H1 (cell line): Measurements from ENCODE around the gene NCEH1. TPM values are rescaled to one million over a fixed set of nuclear protein-coding genes. Genes with fewer than 3 reads are reported as not detected.

Experiments
- CTCF ChIA-PET: fragments of 300-600 bp; sonication (Branson Sonifier 250); formaldehyde crosslinking; loops from one replicate; lab custom pipeline; 2021; ENCODE audit not compliant: partially characterized antibody; lab: Charles Lee
- POLR2A ChIA-PET: fragments of 300-600 bp; sonication (Branson Sonifier 250); formaldehyde crosslinking; loops from one replicate; lab custom pipeline; 2021; ENCODE audit warnings: inconsistent platforms; ENCODE audit not compliant: partially characterized antibody; lab: Charles Lee
- DNase-seq, 2 experiments: peaks; one replicate each; pipeline versions ENCODE4 v3.0.0 to v3.0.0-alpha.2; 2010 to 2022; ENCODE audit warnings: low spot score in 2 of 2, low read depth in 1 of 2, mixed read lengths in 1 of 2
- FAIRE-seq: peaks from 2 replicates; lab custom pipeline; 2011; peaks lifted over from hg19 to GRCh38; lab: Jason Lieb, UNC
- H2AFZ ChIP-seq: 2 replicates; pipeline ENCODE4 v1.8.1; 2012; ENCODE audit warnings: low read length, inconsistent platforms
- H2AK5ac ChIP-seq: 2 replicates; pipeline ENCODE4 v1.6.1; 2013; ENCODE audit warnings: low read depth, low read length
- H2BK120ac ChIP-seq: replicated peaks from 2 replicates; pipeline ENCODE3; 2013; ENCODE audit warnings: low read depth, low read length, inconsistent platforms
- H2BK12ac ChIP-seq: 2 replicates; pipeline ENCODE4 v1.6.1; 2013; ENCODE audit warnings: low read depth, low read length
- H2BK15ac ChIP-seq: 2 replicates; pipeline ENCODE4 v1.6.1; 2013; ENCODE audit warnings: low read length
- H2BK20ac ChIP-seq: 2 replicates; pipeline ENCODE4 v1.6.1; 2013; ENCODE audit warnings: low read length
- H2BK5ac ChIP-seq: 2 replicates; pipeline ENCODE4 v1.6.1; 2013; ENCODE audit warnings: low read depth, low read length
- H3K14ac ChIP-seq: 2 replicates; pipeline ENCODE4 v1.6.1; 2013; ENCODE audit warnings: inconsistent platforms; ENCODE audit not compliant: insufficient read length
- H3K18ac ChIP-seq: 2 replicates; pipeline ENCODE4 v1.6.1; 2013; ENCODE audit warnings: low read length; ENCODE audit errors: extremely low read depth
- H3K23ac ChIP-seq: 2 replicates; pipeline ENCODE4 v1.6.1; 2013; ENCODE audit warnings: inconsistent platforms; ENCODE audit not compliant: insufficient read length
- H3K23me2 ChIP-seq: 2 replicates; pipeline ENCODE4 v1.6.1; 2013; ENCODE audit warnings: low read depth, low read length
- H3K27ac ChIP-seq: 2 replicates; pipeline ENCODE4 v1.6.1; 2011; ENCODE audit warnings: low read depth, low read length, inconsistent platforms
- H3K27me3 ChIP-seq, 4 experiments: replicated peaks in 1 of 4; 1 replicate in 1 of 4; 2 replicates in 3 of 4; pipeline versions ENCODE4 v1.6.1 to v1.8.1; 2011 to 2013; ENCODE audit warnings: low read length in 3 of 4, mild to moderate bottlenecking in 3 of 4, inconsistent platforms in 2 of 4, mixed read lengths in 2 of 4, moderate library complexity in 1 of 4; ENCODE audit not compliant: control insufficient read depth in 3 of 4, insufficient read depth in 3 of 4; ENCODE audit errors: extremely low read depth in 1 of 4
- H3K36me3 ChIP-seq, 4 experiments: 2 replicates each; pipeline versions ENCODE4 v1.6.1 to v1.8.1; 2011 to 2013; ENCODE audit warnings: mild to moderate bottlenecking in 4 of 4, low read length in 3 of 4, moderate library complexity in 2 of 4, control low read depth in 1 of 4, inconsistent platforms in 1 of 4; ENCODE audit not compliant: insufficient read depth in 4 of 4, control insufficient read depth in 2 of 4
- H3K4ac ChIP-seq: replicated peaks from 2 replicates; pipeline ENCODE3; 2013; ENCODE audit warnings: low read length, low read depth, mixed read lengths, inconsistent platforms; ENCODE audit not compliant: insufficient read length
- H3K4me1 ChIP-seq, 4 experiments: replicated peaks in 1 of 4; 1 replicate in 1 of 4; 2 replicates in 3 of 4; pipeline versions ENCODE4 v1.6.1 to v1.8.1; 2011 to 2013; ENCODE audit warnings: low read length in 3 of 4, inconsistent platforms in 2 of 4, mixed read lengths in 1 of 4; ENCODE audit not compliant: insufficient read depth in 4 of 4, control insufficient read depth in 3 of 4
- H3K4me2 ChIP-seq, 2 experiments: 2 replicates each; pipeline versions ENCODE4 v1.6.1 to v1.8.1; 2011 to 2013; ENCODE audit warnings: low read depth in 2 of 2, low read length in 2 of 2, control low read depth in 1 of 2, inconsistent platforms in 1 of 2, mild to moderate bottlenecking in 1 of 2; ENCODE audit not compliant: insufficient read depth in 1 of 2
- H3K4me3 ChIP-seq, 4 experiments: fragments of 200-600, 300-600 bp in 1 of 4; sonication (generic), shearing (Covaris generic), sonication (Bioruptor Twin) in 1 of 4; 2 replicates each; pipeline versions ENCODE4 v1.5.1 to v1.8.1; 2011 to 2016; ENCODE audit warnings: low read length in 4 of 4, low read depth in 3 of 4, control low read depth in 2 of 4, inconsistent platforms in 2 of 4, mild to moderate bottlenecking in 2 of 4, mixed read lengths in 1 of 4, moderate library complexity in 1 of 4; ENCODE audit not compliant: insufficient read depth in 2 of 4; ENCODE audit errors: extremely low read depth in 1 of 4
- H3K56ac ChIP-seq: replicated peaks from 2 replicates; pipeline ENCODE3; 2013; ENCODE audit warnings: low read depth, mild to moderate bottlenecking, mixed read lengths, low read length, inconsistent platforms; ENCODE audit not compliant: insufficient read length
- H3K79me1 ChIP-seq: 2 replicates; pipeline ENCODE4 v1.6.1; 2013; ENCODE audit warnings: low read depth, low read length, control low read depth
- H3K79me2 ChIP-seq, 2 experiments: 2 replicates each; pipeline versions ENCODE4 v1.6.1 to v1.8.1; 2012 to 2013; ENCODE audit warnings: low read length in 2 of 2, mild to moderate bottlenecking in 2 of 2, inconsistent platforms in 1 of 2; ENCODE audit not compliant: insufficient read depth in 2 of 2, control insufficient read depth in 1 of 2
- H3K9ac ChIP-seq, 4 experiments: replicated peaks in 1 of 4; 1 replicate in 1 of 4; 2 replicates in 3 of 4; pipeline versions ENCODE4 v1.6.1 to v1.8.1; 2011 to 2013; ENCODE audit warnings: low read depth in 3 of 4, low read length in 3 of 4, control low read depth in 2 of 4, mild to moderate bottlenecking in 2 of 4, moderate library complexity in 2 of 4, inconsistent platforms in 1 of 4; ENCODE audit errors: extremely low read depth in 1 of 4
- H3K9me3 ChIP-seq, 2 experiments: 2 replicates each; pipeline versions ENCODE4 v1.6.1 to v1.8.1; 2012 to 2013; ENCODE audit warnings: mild to moderate bottlenecking in 2 of 2, moderate library complexity in 2 of 2, control low read depth in 1 of 2, inconsistent platforms in 1 of 2, low read depth in 1 of 2, low read length in 1 of 2, mixed read lengths in 1 of 2; ENCODE audit not compliant: insufficient read depth in 2 of 2
- H4K20me1 ChIP-seq, 2 experiments: replicated peaks in 1 of 2; 2 replicates each; pipeline versions ENCODE3 to v1.8.1; 2011 to 2013; ENCODE audit warnings: inconsistent platforms in 2 of 2, low read length in 2 of 2, mild to moderate bottlenecking in 1 of 2; ENCODE audit not compliant: insufficient read depth in 2 of 2, control insufficient read depth in 1 of 2
- H4K5ac ChIP-seq: 2 replicates; pipeline ENCODE4 v1.6.1; 2013; ENCODE audit warnings: low read length, low read depth, mixed read lengths, inconsistent platforms; ENCODE audit not compliant: insufficient read length
- H4K8ac ChIP-seq: 2 replicates; pipeline ENCODE4 v1.8.0; 2013; ENCODE audit warnings: mild to moderate bottlenecking, moderate library complexity, low read length, inconsistent platforms; ENCODE audit not compliant: insufficient read depth; ENCODE audit errors: extremely low read depth
- H4K91ac ChIP-seq: replicated peaks from 2 replicates; pipeline ENCODE3; 2013; ENCODE audit warnings: low read length, mixed read lengths, inconsistent platforms; ENCODE audit not compliant: insufficient read length
- GTF2F1 ChIP-seq: IDR thresholded peaks from 2 replicates; pipeline ENCODE4 v1.6.1; 2012; ENCODE audit warnings: low read depth, low read length, improper control_type of control experiment, borderline replicate concordance
- HDAC6 ChIP-seq: IDR thresholded peaks from one replicate; pipeline ENCODE4 v1.7.1; 2012; ENCODE audit warnings: low read depth, mild to moderate bottlenecking, inconsistent platforms, low read length, moderate library complexity
- KDM5A ChIP-seq: fragments of 200-600 bp; IDR thresholded peaks from 2 replicates; pipeline ENCODE4 v1.7.1; 2012; ENCODE audit warnings: mild to moderate bottlenecking, low read length, inconsistent platforms, mixed read lengths
- RAD21 ChIP-seq, 2 experiments: IDR thresholded peaks in 1 of 2; conservative IDR thresholded peaks in 1 of 2; 2 replicates each; pipeline ENCODE4 v1.6.1; 2011; ENCODE audit warnings: low read depth in 2 of 2, low read length in 2 of 2, improper control_type of control experiment in 1 of 2, inconsistent platforms in 1 of 2, mild to moderate bottlenecking in 1 of 2, moderate library complexity in 1 of 2
- SP4 ChIP-seq: IDR thresholded peaks from 2 replicates; pipeline ENCODE4 v1.6.1; 2012; ENCODE audit warnings: low read length, inconsistent platforms
- ZNF274 ChIP-seq: IDR thresholded peaks from 2 replicates; pipeline ENCODE4 v1.7.0; 2012; ENCODE audit warnings: low read length, borderline replicate concordance; ENCODE audit errors: extremely low read depth
- WGBS, 2 experiments: shearing (Covaris generic) in 1 of 2; methylation state at CpG; one replicate each; pipeline versions ENCODE4 v1.1.6 to v1.1.7; 2013 to 2015; ENCODE audit warnings: low lambda C conversion rate in 2 of 2, mixed read lengths in 2 of 2, inconsistent platforms in 1 of 2, low coverage in 1 of 2, missing lambda C conversion rate in 1 of 2; ENCODE audit not compliant: insufficient replicate concordance in 2 of 2, insufficient coverage in 1 of 2, insufficient read length in 1 of 2; ENCODE audit errors: extremely low coverage in 1 of 2, missing lambda C conversion rate in 1 of 2; 5-methylcytosine and 5-hydroxymethylcytosine counted together
- polyA plus RNA-seq, 7 experiments: library from polyadenylated mRNA; depleted of rRNA in 3 of 7; stranded (reverse) in 5 of 7; unstranded in 2 of 7; fragments of >200 nt in 5 of 7; fragments of 200-250 nt in 2 of 7; gene quantifications; 1 replicate in 5 of 7; 2 replicates in 1 of 7; 4 replicates in 1 of 7; pipeline versions ENCODE4 v1.2.1 to v1.2.3, GENCODE V29; 2011 to 2013; ENCODE audit warnings: missing spikeins in 2 of 7, mixed read lengths in 2 of 7
- total RNA-seq: library from RNA; stranded (reverse); fragmentation: NEBNext Ultra II Directional; extraction: Animal tissue kit (Norgen Biotek cat#: 25700); gene quantifications from 2 replicates; pipeline ENCODE4 v1.2.1, GENCODE V29; 2021
- TF ChIP-seq, protein P1 (sequence below): IDR thresholded peaks from 2 replicates; pipeline ENCODE4 v1.6.1; 2011; ENCODE audit warnings: low read depth, mild to moderate bottlenecking, low read length; ENCODE audit not compliant: insufficient read depth

The NCEH1 gene
- total and polyA plus RNA-seq, 2 of the 8 experiments (the other 6 are each of a cell fraction or from before 2014, with no cell fraction given): 2.2 to 6.4 TPM

DNA sequence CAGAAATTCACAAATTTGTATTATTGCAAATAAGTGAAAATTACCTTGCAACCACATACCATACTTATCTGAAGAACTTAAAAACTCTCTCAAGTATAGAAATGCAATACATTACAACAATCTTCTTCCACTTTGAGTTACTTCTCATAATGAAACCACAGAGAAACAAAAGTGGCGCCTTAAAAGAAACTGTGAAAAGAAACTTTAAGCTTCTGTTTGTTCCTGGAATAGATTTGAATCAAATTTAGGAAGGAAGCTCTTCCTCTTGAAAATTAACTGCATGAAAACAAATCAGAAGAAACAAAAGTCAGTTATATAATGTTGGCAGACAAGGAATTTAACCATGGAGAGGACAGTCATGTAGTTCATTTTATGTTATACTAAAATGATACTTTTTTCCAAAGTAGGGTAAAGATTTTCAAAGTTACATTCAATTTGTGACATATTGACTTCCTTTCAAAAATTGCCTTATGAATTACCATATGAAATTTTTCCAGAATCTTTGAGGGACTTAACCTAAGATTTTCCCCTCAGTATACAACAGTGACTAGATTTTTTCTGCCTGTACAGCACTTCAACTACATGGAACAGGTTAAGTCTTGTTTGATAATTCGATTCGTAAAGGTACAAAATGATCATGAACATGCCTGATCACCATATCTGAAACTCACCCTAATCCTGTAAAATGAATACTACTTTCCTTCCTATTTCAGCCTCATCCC is 130.0 kb downstream of the NCEH1 start:
- Histone ChIP-seq H3K9me3 (no peaks in the 10 kb centered on the region), H4K91ac (no peak overlapping the region), H3K23ac (no peak overlapping the region), H3K14ac (no peak overlapping the region), H3K4me2 (no peak overlapping the region), H3K79me1 (no peaks in the 10 kb centered on the region), H4K20me1 (no peaks in the 10 kb centered on the region), H3K79me2 (no peaks in the 10 kb centered on the region), H3K56ac (no peak overlapping the region), H4K8ac (no peak overlapping the region), H2BK12ac (no peak overlapping the region), H2BK5ac (no peak overlapping the region), H4K5ac (no peak overlapping the region), H2AFZ (no peak overlapping the region), H3K27me3 (no peaks in the 10 kb centered on the region), H3K36me3 (no peaks in the 10 kb centered on the region), H3K4me3 (no peak overlapping the region), H2AK5ac (no peak overlapping the region), H3K4me1 (no peaks in the 10 kb centered on the region), H3K23me2 (no peaks in the 10 kb centered on the region), H3K9ac (no peak overlapping the region), H2BK20ac (no peak overlapping the region), H2BK15ac (no peak overlapping the region), H2BK120ac (no peak overlapping the region), H3K18ac (no peak overlapping the region), H3K4ac (no peak overlapping the region), H3K27ac (no peak overlapping the region)
- 91% methylated on average over 3 of the region's 3 CpGs; no CpG with 5 or more reads in 1 of the 2 experiments for WGBS, 2 experiments
- no peak for TF ChIP-seq RAD21 (IDR thresholded peaks at IDR 0.05 in 1 of 2, conservative IDR thresholded peaks at IDR 0.05 in 1 of 2; ENCODE audit: low read depth in 2 of 2, low read length in 2 of 2)
- no peak for TF ChIP-seq KDM5A
- TF ChIP-seq, protein P1, sequence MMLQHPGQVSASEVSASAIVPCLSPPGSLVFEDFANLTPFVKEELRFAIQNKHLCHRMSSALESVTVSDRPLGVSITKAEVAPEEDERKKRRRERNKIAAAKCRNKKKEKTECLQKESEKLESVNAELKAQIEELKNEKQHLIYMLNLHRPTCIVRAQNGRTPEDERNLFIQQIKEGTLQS: no peak
- TF ChIP-seq SP4: no peak
- no peak for TF ChIP-seq ZNF274
- no peak for TF ChIP-seq GTF2F1
- TF ChIP-seq HDAC6: no peak
- ChIA-PET POLR2A (no interaction called here), CTCF (interaction anchor here (1.1 kb wide), 1 partner anchor 86 kb away, joined by 4 read pairs; no protein-coding TSS in a partner anchor)
- DNase-seq: no peak
- FAIRE-seq: no peak
